Measurements from ENCODE around the gene CDC45.
A peak's percentile ranks its signal among the peaks of the same experiment; 100 is the strongest.
"Not testable (repeated sequence)": the region's sequence is repeated elsewhere in the genome, so short reads cannot be mapped to it uniquely, and the experiment has no call there.

CDC45 gene

GRCh38 chr22:19479355-19480172 lies at the start of gene CDC45:
CDC45 (plus strand) TSS chr22:19479920; CDS start chr22:19479969, 49 bp downstream.
- DNase-seq, result peak; percentile 95

- DNase-seq, result peak; percentile 66
Measured at GRCh38 chr22:19429950-19430889, 49.5 kb upstream of the CDC45 start.

- peak; percentile 70 for DNase-seq
Measured at GRCh38 chr22:19430890-19431541, 48.7 kb upstream of the CDC45 start.

- peak; percentile 98 for DNase-seq
Measured at GRCh38 chr22:19431649-19432132, 48.0 kb upstream of the CDC45 start, which contains the start of gene HIRA. HIRA (minus strand) TSS chr22:19431733; CDS start chr22:19431476, 257 bp downstream.

- DNase-seq, result peak; percentile 96
Measured at GRCh38 chr22:19432133-19432851, 47.4 kb upstream of the CDC45 start, which contains the start of gene MRPL40. MRPL40 (plus strand) TSS chr22:19432545; CDS start chr22:19432555, 10 bp downstream.

GRCh38 chr22:19434401-19434800 lies 45.3 kb upstream of the CDC45 start:
- no peak for DNase-seq

GRCh38 chr22:19434829-19435580 lies 44.7 kb upstream of the CDC45 start:
- DNase-seq, result no peak

GRCh38 chr22:19436444-19437161 lies 43.1 kb upstream of the CDC45 start:
- DNase-seq, result not testable (repeated sequence)

- no peak for DNase-seq
Measured at GRCh38 chr22:19438298-19438697, 41.4 kb upstream of the CDC45 start.

- DNase-seq, result peak; percentile 42
Measured at GRCh38 chr22:19440411-19441195, 39.1 kb upstream of the CDC45 start.

- DNase-seq, result no peak
Measured at GRCh38 chr22:19442166-19442565, 37.6 kb upstream of the CDC45 start.

GRCh38 chr22:19443544-19444211 lies 36.0 kb upstream of the CDC45 start:
- DNase-seq, result no peak

- not testable (repeated sequence) for DNase-seq
Measured at GRCh38 chr22:19445279-19445982, 34.3 kb upstream of the CDC45 start.

GRCh38 chr22:19446603-19447329 lies 33.0 kb upstream of the CDC45 start:
- no peak for DNase-seq

GRCh38 chr22:19447330-19448075 lies 32.2 kb upstream of the CDC45 start, which contains the start of gene C22orf39:
C22orf39 (minus strand) TSS chr22:19447711; CDS start chr22:19447688, 23 bp downstream.
- DNase-seq, result peak; percentile 91

- no peak for DNase-seq
Measured at GRCh38 chr22:19448076-19448607, 31.6 kb upstream of the CDC45 start.
